ENCODE data around the gene TAF3.

Gene TAF3

GRCh38 chr10:7887174-7887816 is 69.0 kb downstream of the TAF3 start:
- DNase-seq: no peak

GRCh38 chr10:7889947-7890542 is 71.7 kb downstream of the TAF3 start:
- no peak for DNase-seq

DNA sequence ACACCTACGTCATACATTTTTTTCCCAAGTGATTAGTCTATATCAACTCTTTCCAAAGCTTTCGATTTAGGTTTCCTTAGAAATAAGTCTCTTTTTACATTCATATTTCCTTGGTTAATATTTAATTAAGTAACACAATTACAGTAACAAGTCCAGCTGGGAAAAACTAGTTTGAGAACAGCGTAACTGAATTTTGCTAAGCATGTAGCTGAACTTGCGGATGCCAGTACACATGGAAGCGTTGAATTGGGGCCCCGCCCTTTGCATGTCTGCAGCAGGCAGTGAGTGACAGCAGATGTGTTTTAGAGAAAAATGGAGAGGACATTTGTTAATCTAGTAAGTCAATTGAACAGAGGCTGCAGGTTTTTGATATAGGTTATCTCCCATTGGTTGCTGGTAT is 72.5 kb downstream of the TAF3 start:
- DNase-seq: no peak

DNA sequence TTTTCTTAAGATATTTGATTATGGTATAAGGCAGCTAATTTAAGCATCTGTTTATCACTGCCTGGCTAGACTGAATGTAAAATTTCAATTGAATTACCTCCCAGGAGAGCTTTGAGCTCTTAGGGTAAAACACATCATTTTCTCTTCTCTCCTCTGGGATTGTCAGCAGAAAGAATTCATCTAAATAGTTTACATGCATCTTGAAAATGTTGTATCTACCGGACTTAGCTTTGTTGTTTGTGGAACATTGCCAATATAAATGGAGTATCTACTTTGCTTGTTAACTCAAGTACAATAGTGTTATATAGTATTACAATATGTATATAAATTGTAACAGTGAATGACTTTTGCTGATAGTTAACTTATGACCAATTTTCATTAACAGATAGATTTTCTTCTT is 73.3 kb downstream of the TAF3 start:
- no peak for DNase-seq

DNA sequence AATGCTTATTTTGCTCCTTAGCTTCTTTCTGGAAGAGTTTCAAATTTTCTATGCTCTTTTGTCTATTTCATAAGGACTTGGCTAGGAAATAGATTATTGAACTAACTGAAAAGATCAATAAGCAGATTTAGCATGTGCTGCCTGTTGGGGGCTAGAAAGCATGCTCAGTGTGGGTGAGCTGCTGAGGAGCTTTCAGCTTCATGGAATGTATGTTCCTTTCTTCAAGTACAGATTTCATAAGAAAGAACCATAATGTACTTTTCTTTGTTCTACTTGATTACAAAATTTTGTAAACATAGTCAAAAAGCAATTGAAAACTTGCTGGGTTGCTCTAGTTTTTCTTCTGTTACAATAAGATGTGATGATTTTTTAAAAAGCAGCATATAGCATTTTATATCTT is 73.8 kb downstream of the TAF3 start:
- no peak for DNase-seq

DNA sequence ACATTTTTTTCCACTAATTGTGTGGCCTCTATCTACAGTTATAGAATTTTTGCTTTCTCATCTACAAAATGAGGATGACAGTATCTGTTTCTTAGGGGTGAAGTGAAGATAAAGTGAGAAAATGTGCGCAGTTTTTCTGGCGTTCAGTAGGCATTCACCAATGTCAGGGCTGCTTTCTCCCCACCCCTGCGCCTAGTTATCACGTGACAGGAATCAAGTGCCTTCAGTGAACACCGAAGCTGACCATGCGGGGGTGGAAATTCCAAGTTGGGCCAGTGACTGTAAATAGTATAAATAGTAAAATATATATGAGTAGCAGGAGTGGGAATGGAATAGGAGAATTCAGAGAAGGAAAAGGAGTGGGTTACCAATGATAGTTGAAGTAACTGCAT is 77.4 kb downstream of the TAF3 start:
- DNase-seq: no peak

GRCh38 chr10:7896297-7896696 is 78.0 kb downstream of the TAF3 start:
- no peak for DNase-seq

GRCh38 chr10:7901256-7901655 is 83.0 kb downstream of the TAF3 start:
- no peak for DNase-seq

- DNase-seq: no peak
These were observed 84.1 kb downstream of the TAF3 start for GRCh38 chr10:7902413-7902812.

- no peak for DNase-seq
These were observed 85.5 kb downstream of the TAF3 start for GRCh38 chr10:7903851-7904250.

DNA sequence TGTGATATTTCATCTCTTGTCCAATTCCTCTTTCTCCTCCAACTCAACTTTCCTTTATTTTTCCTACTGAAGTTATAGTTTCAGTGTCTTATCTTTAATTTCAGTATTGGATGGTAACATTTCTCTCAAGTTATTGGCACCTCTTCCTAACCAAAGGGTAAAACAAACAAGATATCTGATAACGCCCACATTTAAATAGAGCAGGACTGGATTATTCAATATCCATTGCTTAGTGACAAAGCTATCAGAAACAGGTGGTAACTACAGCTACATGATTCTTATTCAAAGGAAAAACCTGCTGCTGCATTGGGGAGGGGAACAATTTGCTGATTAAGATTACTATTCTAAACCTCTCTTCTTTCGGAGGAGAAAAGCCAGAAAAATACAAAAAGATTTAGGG is 87.8 kb downstream of the TAF3 start:
- no peak for DNase-seq

- DNase-seq: no peak
These were observed 90.4 kb downstream of the TAF3 start for GRCh38 chr10:7908541-7909210.

- DNase-seq: no peak
These were observed 95.0 kb downstream of the TAF3 start for GRCh38 chr10:7913126-7913872.

- no peak for DNase-seq
These were observed 97.7 kb downstream of the TAF3 start for GRCh38 chr10:7915923-7916536.

- DNase-seq: no peak
These were observed 99.4 kb downstream of the TAF3 start for GRCh38 chr10:7917736-7918135.

GRCh38 chr10:7922707-7923106 is 104.4 kb downstream of the TAF3 start:
- DNase-seq: no peak

- no peak for DNase-seq
These were observed 110.2 kb downstream of the TAF3 start for GRCh38 chr10:7928536-7928935.

GRCh38 chr10:7932301-7933036 is 114.2 kb downstream of the TAF3 start:
- no peak for DNase-seq

- no peak for DNase-seq
These were observed 115.0 kb downstream of the TAF3 start for GRCh38 chr10:7933262-7933661.

- no peak for DNase-seq
These were observed 115.5 kb downstream of the TAF3 start for GRCh38 chr10:7933757-7934156.

DNA sequence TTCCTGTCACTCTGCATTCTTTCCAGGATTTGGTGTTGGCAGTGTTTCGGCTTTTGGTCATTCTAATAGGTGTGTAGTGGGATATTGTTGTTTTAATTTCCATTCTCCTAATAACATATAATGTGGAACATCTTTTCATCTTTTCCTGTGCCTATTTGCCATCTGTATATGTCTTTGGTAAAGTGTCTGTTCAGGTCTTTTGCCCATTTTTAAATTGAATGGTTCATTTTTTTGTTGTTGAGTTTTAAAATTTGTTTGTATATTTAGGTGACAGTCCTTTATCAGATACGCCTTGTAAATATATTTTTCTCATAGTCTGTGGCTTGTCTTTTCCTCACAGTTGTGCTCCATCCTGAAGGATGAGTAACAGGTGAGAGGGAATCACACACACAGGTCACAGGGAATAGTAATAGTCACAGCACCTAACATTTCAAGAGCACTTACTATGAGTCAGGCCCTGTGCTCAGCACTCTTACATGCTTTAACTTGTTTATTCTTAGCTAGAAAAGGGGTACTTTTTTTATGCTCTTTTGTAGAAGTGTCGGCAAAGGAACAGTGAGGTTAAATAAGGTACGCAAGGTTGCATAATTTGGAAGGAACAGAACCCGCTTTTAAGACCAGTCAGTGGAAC is 119.1 kb downstream of the TAF3 start:
- no peak for DNase-seq

- DNase-seq: no peak
These were observed 123.3 kb downstream of the TAF3 start for GRCh38 chr10:7941576-7941975.

Data from CD4-positive, alpha-beta T cell treated with Interleukin-10 for 1 hour (primary cell).